Measurements from ENCODE around the gene VPS37B.

- no peak for TF ChIP-seq POLR2A (IDR thresholded peaks at IDR 0.05)
- TF ChIP-seq, protein P1, sequence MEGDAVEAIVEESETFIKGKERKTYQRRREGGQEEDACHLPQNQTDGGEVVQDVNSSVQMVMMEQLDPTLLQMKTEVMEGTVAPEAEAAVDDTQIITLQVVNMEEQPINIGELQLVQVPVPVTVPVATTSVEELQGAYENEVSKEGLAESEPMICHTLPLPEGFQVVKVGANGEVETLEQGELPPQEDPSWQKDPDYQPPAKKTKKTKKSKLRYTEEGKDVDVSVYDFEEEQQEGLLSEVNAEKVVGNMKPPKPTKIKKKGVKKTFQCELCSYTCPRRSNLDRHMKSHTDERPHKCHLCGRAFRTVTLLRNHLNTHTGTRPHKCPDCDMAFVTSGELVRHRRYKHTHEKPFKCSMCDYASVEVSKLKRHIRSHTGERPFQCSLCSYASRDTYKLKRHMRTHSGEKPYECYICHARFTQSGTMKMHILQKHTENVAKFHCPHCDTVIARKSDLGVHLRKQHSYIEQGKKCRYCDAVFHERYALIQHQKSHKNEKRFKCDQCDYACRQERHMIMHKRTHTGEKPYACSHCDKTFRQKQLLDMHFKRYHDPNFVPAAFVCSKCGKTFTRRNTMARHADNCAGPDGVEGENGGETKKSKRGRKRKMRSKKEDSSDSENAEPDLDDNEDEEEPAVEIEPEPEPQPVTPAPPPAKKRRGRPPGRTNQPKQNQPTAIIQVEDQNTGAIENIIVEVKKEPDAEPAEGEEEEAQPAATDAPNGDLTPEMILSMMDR (IDR thresholded peaks at IDR 0.05) = no peak
These were observed 13.0 kb upstream of the VPS37B start for GRCh38 chr12:122908915-122909314.
